ENCODE measurements around the gene TBPL1.

Gene TBPL1

GRCh38 chr6:133952815-133953633 lies at the start of gene TBPL1:
TSS of gene TBPL1 (plus strand) at chr6:133953224. CDS start at chr6:133980126, 26,902 bp downstream.
- no peak for TF ChIP-seq CTCF (IDR thresholded peaks at IDR 0.05; ENCODE audit: low read length, missing control alignments)
- peak; percentile 97 for DNase-seq (ENCODE audit: low read depth)
- H3K4me3 ChIP-seq (replicated peaks; ENCODE audit: low read depth, low read length): peak within 1 kb of the TSS; percentile 87

GRCh38 chr6:133903855-133904254 lies 49.2 kb upstream of the TBPL1 start:
- TF ChIP-seq CTCF (IDR thresholded peaks at IDR 0.05; ENCODE audit: low read length, missing control alignments): no peak
- no peak for DNase-seq (ENCODE audit: low read depth)
- no peak overlapping the region for H3K4me3 ChIP-seq (replicated peaks; ENCODE audit: low read depth, low read length)

- no peak overlapping the region for H3K4me3 ChIP-seq (replicated peaks; ENCODE audit: low read depth, low read length)
- no peak for TF ChIP-seq CTCF (IDR thresholded peaks at IDR 0.05; ENCODE audit: low read length, missing control alignments)
- peak; percentile 34 for DNase-seq (ENCODE audit: low read depth)
Measured at GRCh38 chr6:133906050-133906449, 47.0 kb upstream of the TBPL1 start.

- peak; percentile 95 for DNase-seq (ENCODE audit: low read depth)
- no peak overlapping the region for H3K4me3 ChIP-seq (replicated peaks; ENCODE audit: low read depth, low read length)
- TF ChIP-seq CTCF (IDR thresholded peaks at IDR 0.05; ENCODE audit: low read length, missing control alignments): peak; percentile 96
Measured at GRCh38 chr6:133916650-133917151, 36.3 kb upstream of the TBPL1 start.

GRCh38 chr6:133917781-133918180 lies 35.2 kb upstream of the TBPL1 start:
- H3K4me3 ChIP-seq (replicated peaks; ENCODE audit: low read depth, low read length): no peak overlapping the region
- TF ChIP-seq CTCF (IDR thresholded peaks at IDR 0.05; ENCODE audit: low read length, missing control alignments): no peak
- DNase-seq (ENCODE audit: low read depth): no peak

GRCh38 chr6:133918208-133918930 lies 34.7 kb upstream of the TBPL1 start:
- TF ChIP-seq CTCF (IDR thresholded peaks at IDR 0.05; ENCODE audit: low read length, missing control alignments): no peak
- DNase-seq (ENCODE audit: low read depth): no peak
- no peak overlapping the region for H3K4me3 ChIP-seq (replicated peaks; ENCODE audit: low read depth, low read length)
